AG04450 (cell line): ENCODE results near the gene RPL13A. TPM values are rescaled to one million over a fixed set of nuclear protein-coding genes. Genes with fewer than 3 reads are reported as not detected.

Experiments used
- CTCF ChIA-PET: fragments of 300-600, 350-600 bp; formaldehyde crosslinking; extraction: SDS; loops from one replicate; lab custom pipeline; 2022; ENCODE audit warnings: antibody characterized with exemption, inconsistent platforms; lab: Charles Lee
- POLR2A ChIA-PET: fragments of 350-600 bp; formaldehyde crosslinking; extraction: SDS; loops from one replicate; lab custom pipeline; 2021; ENCODE audit warnings: antibody characterized with exemption, inconsistent platforms; lab: Yijun Ruan, JAX
- DNase-seq: peaks from one replicate; pipeline ENCODE4 v3.0.0-alpha.2; 2011; ENCODE audit warnings: low read depth, low spot score
- H3K27ac ChIP-seq: one replicate; pipeline ENCODE4 v1.5.1; 2012; ENCODE audit warnings: low read depth, low read length, control low read depth
- H3K27me3 ChIP-seq: one replicate; pipeline ENCODE4 v1.6.0; 2012; ENCODE audit warnings: low read length; ENCODE audit not compliant: control insufficient read depth, insufficient read depth
- H3K4me3 ChIP-seq: 2 replicates; pipeline ENCODE4 v1.5.1; 2011; ENCODE audit warnings: mild to moderate bottlenecking, low read depth, low read length, control low read depth
- H3K9me3 ChIP-seq: 2 replicates; pipeline ENCODE4 v1.5.1; 2012; ENCODE audit warnings: low read length; ENCODE audit not compliant: control insufficient read depth, insufficient read depth
- CTCF ChIP-seq: IDR thresholded peaks from 2 replicates; pipeline ENCODE4 v1.5.1; 2011; ENCODE audit warnings: low read depth, low read length, control low read depth, inconsistent platforms
- polyA plus RNA-seq: library from polyadenylated mRNA; depleted of rRNA; stranded (reverse); fragments of >200 nt; gene quantifications from 2 replicates; pipeline ENCODE4 v1.2.3, GENCODE V29; 2011

Gene RPL13A
- polyA plus RNA-seq, 1 experiment: 3,816 TPM

GRCh38 chr19:49518033-49518432 is 30.6 kb downstream of the RPL13A start:
- ChIA-PET CTCF (interaction anchor here (1.0 kb wide), 1 partner anchor 29 kb away, joined by 3 read pairs; no protein-coding TSS in a partner anchor), POLR2A (interaction anchor here (1.7 kb wide), 1 partner anchor 10 kb away, joined by 4 read pairs; the partner anchor contains the start of gene RCN3)
- no peaks in the 10 kb centered on the region for H3K27me3 ChIP-seq
- no peak overlapping the region for H3K4me3 ChIP-seq
- no peak overlapping the region for H3K27ac ChIP-seq
- DNase-seq: no peak
- no peaks in the 10 kb centered on the region for H3K9me3 ChIP-seq
- TF ChIP-seq CTCF: no peak

- TF ChIP-seq CTCF: no peak
- Histone ChIP-seq H3K27me3 (no peaks in the 10 kb centered on the region), H3K27ac (no peak overlapping the region), H3K4me3 (no peak overlapping the region), H3K9me3 (peaks cover 4% of the 10 kb centered on the region; the same call in 1 of the 2 replicates)
- DNase-seq: no peak
- ChIA-PET POLR2A (interaction anchor here (0.9 kb wide), 1 partner anchor 26 kb away, joined by 3 read pairs; no protein-coding TSS in a partner anchor), CTCF (interaction anchor here (1.4 to 1.8 kb wide), 2 partner anchors 26 to 50 kb away, joined by 3 to 5 read pairs; no protein-coding TSS in a partner anchor)
These were observed 33.4 kb downstream of the RPL13A start for GRCh38 chr19:49520705-49521319.

GRCh38 chr19:49524812-49525455 is 37.5 kb downstream of the RPL13A start:
- Histone ChIP-seq H3K4me3 (no peak overlapping the region), H3K9me3 (peaks cover 4% of the 10 kb centered on the region; the same call in 1 of the 2 replicates), H3K27me3 (no peaks in the 10 kb centered on the region), H3K27ac (no peak overlapping the region)
- DNase-seq: no peak
- ChIA-PET POLR2A (no interaction called here), CTCF (no interaction called here)
- no peak for TF ChIP-seq CTCF

GRCh38 chr19:49528211-49528771 is 40.9 kb downstream of the RPL13A start:
- peak overlapping the region; percentile 79 for H3K4me3 ChIP-seq
- TF ChIP-seq CTCF: no peak
- POLR2A ChIA-PET: interaction anchor here (0.7 to 1.4 kb wide), 7 partner anchors 10 to 112 kb away, joined by 3 to 18 read pairs (median 4); partner anchors contain the start of genes NOSIP, RPS11 and RRAS
- CTCF ChIA-PET: interaction anchor here (1.2 to 1.3 kb wide), 2 partner anchors 19 to 25 kb away, joined by 3 to 10 read pairs; no protein-coding TSS in a partner anchor
- H3K9me3 ChIP-seq: peaks cover 4% of the 10 kb centered on the region; the same call in 1 of the 2 replicates
- H3K27ac ChIP-seq: peak overlapping the region; percentile 87
- H3K27me3 ChIP-seq: no peaks in the 10 kb centered on the region
- DNase-seq: no peak
